ENCODE results near the gene PBX1. TPM values are rescaled to one million over a fixed set of nuclear protein-coding genes. Genes with fewer than 3 reads are reported as not detected.

Gene PBX1
- polyA plus RNA-seq, 1 donor (not counting 4 experiments of a cell fraction or from before 2014, with no cell fraction given): 2.2 TPM

DNA sequence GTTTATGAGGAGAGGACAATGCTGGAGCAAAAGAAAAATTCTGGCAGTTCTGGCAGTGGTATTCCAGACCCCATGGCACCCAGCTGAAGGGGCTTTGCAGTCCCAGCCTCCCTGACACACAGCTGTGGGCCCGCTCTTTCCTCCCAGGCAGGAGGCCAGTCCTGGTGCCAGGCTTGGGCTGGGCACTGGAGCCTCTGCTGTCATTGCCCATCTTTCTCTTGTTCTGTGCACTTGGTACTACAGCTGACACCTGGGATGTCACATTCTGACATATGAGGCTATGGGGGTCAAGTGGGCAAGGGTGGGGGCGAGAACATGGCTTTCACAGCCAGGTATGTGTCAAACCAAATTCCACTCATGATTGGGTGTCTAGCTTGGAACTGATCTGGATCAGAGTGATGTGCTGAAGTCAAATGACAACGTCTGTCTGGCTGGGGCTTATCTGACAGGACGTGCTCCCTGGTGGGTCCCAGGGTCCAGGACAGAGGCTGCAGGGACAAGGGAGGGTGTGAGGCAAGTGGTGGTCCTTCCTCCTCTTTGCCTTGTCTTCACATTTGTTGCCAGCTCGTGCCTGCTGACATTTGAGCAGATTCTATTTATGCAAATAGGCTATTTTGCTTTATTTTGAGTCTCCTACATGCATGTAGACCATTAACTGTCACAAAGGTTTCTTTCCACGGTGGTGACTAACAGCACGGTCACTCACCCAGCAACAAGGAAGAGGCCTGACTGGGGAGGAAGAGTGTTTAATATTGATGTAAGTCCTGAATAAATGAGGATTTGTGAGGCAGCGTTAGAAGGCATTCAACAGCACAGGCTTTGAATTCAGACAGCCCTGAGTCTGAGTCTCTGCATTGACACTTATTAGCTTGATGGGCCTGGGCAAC lies 336.3 kb downstream of the PBX1 start:
- Histone ChIP-seq H3K27ac (ENCODE audit: control insufficient read depth, insufficient read depth, low read length) (no peak overlapping the region), H2AFZ (ENCODE audit: control insufficient read depth, low read length) (no peak overlapping the region), H3K4me3 (ENCODE audit: control insufficient read depth in 2 of 3, extremely low read depth in 1 of 3, insufficient read depth in 2 of 3, low read depth in 1 of 3, low read length in 3 of 3) (no peak overlapping the region), H3K79me2 (ENCODE audit: control insufficient read depth, insufficient read depth, low read length) (no peaks in the 10 kb centered on the region), H3K4me1 (ENCODE audit: control insufficient read depth, extremely low read depth, insufficient read depth, low read length) (no peaks in the 10 kb centered on the region), H4K20me1 (ENCODE audit: control insufficient read depth, extremely low read depth, insufficient read depth, low read length) (no peaks in the 10 kb centered on the region), H3K9me1 (ENCODE audit: control insufficient read depth, extremely low read depth, insufficient read depth, low read length) (no peaks in the 10 kb centered on the region), H3K4me2 (ENCODE audit: control insufficient read depth, extremely low read depth, insufficient read depth, low read depth, low read length) (no peak overlapping the region), H3K27me3 (ENCODE audit: control insufficient read depth, extremely low read depth, insufficient read depth, low read length) (no peaks in the 10 kb centered on the region), H3K9me3 (ENCODE audit: control insufficient read depth, low read depth, low read length) (no peaks in the 10 kb centered on the region), H3K36me3 (ENCODE audit: control insufficient read depth in 2 of 2, extremely low read depth in 1 of 2, insufficient read depth in 2 of 2, low read length in 2 of 2) (no peaks in the 10 kb centered on the region), H3K9ac (ENCODE audit: control insufficient read depth, extremely low read depth, insufficient read depth, low read length) (no peak overlapping the region)
- DNase-seq (ENCODE audit: low read depth, low spot score) (no peak), FAIRE-seq (no peak)
- TF ChIP-seq, protein P1, sequence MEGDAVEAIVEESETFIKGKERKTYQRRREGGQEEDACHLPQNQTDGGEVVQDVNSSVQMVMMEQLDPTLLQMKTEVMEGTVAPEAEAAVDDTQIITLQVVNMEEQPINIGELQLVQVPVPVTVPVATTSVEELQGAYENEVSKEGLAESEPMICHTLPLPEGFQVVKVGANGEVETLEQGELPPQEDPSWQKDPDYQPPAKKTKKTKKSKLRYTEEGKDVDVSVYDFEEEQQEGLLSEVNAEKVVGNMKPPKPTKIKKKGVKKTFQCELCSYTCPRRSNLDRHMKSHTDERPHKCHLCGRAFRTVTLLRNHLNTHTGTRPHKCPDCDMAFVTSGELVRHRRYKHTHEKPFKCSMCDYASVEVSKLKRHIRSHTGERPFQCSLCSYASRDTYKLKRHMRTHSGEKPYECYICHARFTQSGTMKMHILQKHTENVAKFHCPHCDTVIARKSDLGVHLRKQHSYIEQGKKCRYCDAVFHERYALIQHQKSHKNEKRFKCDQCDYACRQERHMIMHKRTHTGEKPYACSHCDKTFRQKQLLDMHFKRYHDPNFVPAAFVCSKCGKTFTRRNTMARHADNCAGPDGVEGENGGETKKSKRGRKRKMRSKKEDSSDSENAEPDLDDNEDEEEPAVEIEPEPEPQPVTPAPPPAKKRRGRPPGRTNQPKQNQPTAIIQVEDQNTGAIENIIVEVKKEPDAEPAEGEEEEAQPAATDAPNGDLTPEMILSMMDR (optimal IDR thresholded peaks at IDR 0.05 in 1 of 3, IDR thresholded peaks at IDR 0.05 in 1 of 3, conservative IDR thresholded peaks at IDR 0.05 in 1 of 3; ENCODE audit: extremely low read depth in 1 of 3, insufficient read depth in 2 of 3, low read length in 3 of 3): no peak
- TF ChIP-seq EZH2 (IDR thresholded peaks at IDR 0.05; ENCODE audit: low read length): no peak
- dilution Hi-C loops (cut with MboI; ENCODE audit: extremely low pct_ligation_motif_present, low sequenced_read_pairs): no loop called here

DNA sequence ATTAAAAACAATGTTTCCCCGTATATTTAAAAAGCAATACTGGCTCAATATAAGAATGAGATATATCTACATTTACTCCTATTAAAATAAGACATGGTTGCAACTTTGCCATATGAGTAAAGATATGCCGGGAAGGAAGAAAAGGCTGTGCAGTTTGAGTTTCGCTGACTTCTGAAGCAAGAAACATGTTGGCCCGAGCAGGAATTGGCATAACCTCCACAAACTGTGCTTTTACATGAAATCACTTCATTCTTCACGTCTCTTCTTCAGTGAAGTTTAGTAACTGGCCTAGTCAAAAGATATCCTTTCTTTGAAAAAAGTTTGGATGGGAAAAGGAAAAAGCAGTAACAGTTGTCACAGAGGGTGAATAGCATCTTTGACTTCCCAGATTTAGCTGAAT lies 342.0 kb downstream of the PBX1 start:
- Histone ChIP-seq H3K4me3 (ENCODE audit: control insufficient read depth in 2 of 3, extremely low read depth in 1 of 3, insufficient read depth in 2 of 3, low read depth in 1 of 3, low read length in 3 of 3) (no peak overlapping the region), H3K9me3 (ENCODE audit: control insufficient read depth, low read depth, low read length) (no peaks in the 10 kb centered on the region), H3K9me1 (ENCODE audit: control insufficient read depth, extremely low read depth, insufficient read depth, low read length) (no peaks in the 10 kb centered on the region), H3K9ac (ENCODE audit: control insufficient read depth, extremely low read depth, insufficient read depth, low read length) (no peak overlapping the region), H3K79me2 (ENCODE audit: control insufficient read depth, insufficient read depth, low read length) (no peaks in the 10 kb centered on the region), H4K20me1 (ENCODE audit: control insufficient read depth, extremely low read depth, insufficient read depth, low read length) (no peaks in the 10 kb centered on the region), H3K4me2 (ENCODE audit: control insufficient read depth, extremely low read depth, insufficient read depth, low read depth, low read length) (no peak overlapping the region), H3K36me3 (ENCODE audit: control insufficient read depth in 2 of 2, extremely low read depth in 1 of 2, insufficient read depth in 2 of 2, low read length in 2 of 2) (no peaks in the 10 kb centered on the region), H3K4me1 (ENCODE audit: control insufficient read depth, extremely low read depth, insufficient read depth, low read length) (no peaks in the 10 kb centered on the region), H3K27me3 (ENCODE audit: control insufficient read depth, extremely low read depth, insufficient read depth, low read length) (no peaks in the 10 kb centered on the region), H2AFZ (ENCODE audit: control insufficient read depth, low read length) (no peak overlapping the region), H3K27ac (ENCODE audit: control insufficient read depth, insufficient read depth, low read length) (no peak overlapping the region)
- no peak for DNase-seq (ENCODE audit: low read depth, low spot score)
- no peak for TF ChIP-seq EZH2 (IDR thresholded peaks at IDR 0.05; ENCODE audit: low read length)
- TF ChIP-seq, protein P1 (optimal IDR thresholded peaks at IDR 0.05 in 1 of 3, IDR thresholded peaks at IDR 0.05 in 1 of 3, conservative IDR thresholded peaks at IDR 0.05 in 1 of 3; ENCODE audit: extremely low read depth in 1 of 3, insufficient read depth in 2 of 3, low read length in 3 of 3): no peak
- no peak for FAIRE-seq
- dilution Hi-C loops (cut with MboI; ENCODE audit: extremely low pct_ligation_motif_present, low sequenced_read_pairs): no loop called here

Small RNAs within 50 kb of the gene (small RNA-seq; reads per million reads assigned to genes)
- gene RF00017 (ENCODE audit: insufficient read length in 3 of 3, low read depth in 3 of 3, low replicate concordance in 1 of 3) (0 reads per million in 3 experiments), gene RF00019 (ENCODE audit: insufficient read length in 3 of 3, low read depth in 3 of 3, low replicate concordance in 1 of 3) (0 reads per million in 3 experiments), gene RNU6-171P (ENCODE audit: insufficient read length in 3 of 3, low read depth in 3 of 3, low replicate concordance in 1 of 3) (0 reads per million in 3 experiments)
